ENCODE data around the gene PDC.
"Not testable (repeated sequence)": the region's sequence is repeated elsewhere in the genome, so short reads cannot be mapped to it uniquely, and the experiment has no call there.

GRCh38 chr1:186401446-186401845, 59.5 kb downstream of the PDC start:
- not testable (repeated sequence) for TF ChIP-seq POLR2A (IDR thresholded peaks at IDR 0.05; ENCODE audit: low read depth, low read length); POLR2AphosphoS5 (IDR thresholded peaks at IDR 0.05; ENCODE audit: low read depth, low read length); TAF1 (IDR thresholded peaks at IDR 0.05; ENCODE audit: borderline replicate concordance, low read depth, low read length)

All from GM12892 (cell line).